ENCODE data around the gene CCDC88A.

CCDC88A gene

DNA sequence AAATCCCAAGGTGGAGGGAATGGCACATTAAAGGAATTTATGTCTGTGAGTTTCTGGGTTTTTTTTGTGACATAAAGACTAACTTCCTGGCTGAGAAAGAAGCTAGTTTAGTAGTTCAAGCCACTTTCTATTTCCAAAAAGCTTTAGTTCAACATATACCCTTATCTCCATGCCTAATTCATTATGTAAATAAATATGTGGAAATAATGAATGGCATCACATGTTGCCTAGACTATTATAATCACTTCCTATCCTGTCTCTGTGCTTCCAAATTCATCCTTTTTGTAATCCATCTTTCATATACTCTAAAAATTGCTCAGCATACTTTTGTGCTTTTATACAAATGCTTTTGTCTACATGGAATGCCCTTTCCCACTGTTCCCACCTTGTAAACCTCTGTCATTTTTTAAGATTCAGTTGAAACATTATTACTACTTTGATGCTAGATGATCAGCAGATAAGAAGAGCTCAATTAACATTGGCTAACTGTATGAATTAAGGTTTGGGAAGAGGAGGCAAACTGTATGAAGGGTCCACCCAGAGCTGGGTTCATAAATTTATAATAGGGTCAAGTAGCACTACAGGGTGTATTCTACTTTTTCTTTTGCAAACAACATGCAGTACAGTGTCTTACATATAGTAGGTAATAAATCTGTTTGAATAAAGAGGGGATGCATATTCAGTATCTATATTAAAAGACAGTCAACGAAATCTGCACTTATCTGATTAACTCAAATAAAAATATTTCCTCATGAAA is 88.9 kb downstream of the CCDC88A start:
- no peaks in the 10 kb centered on the region for H3K4me1 ChIP-seq
- no peaks in the 10 kb centered on the region for H4K20me1 ChIP-seq
- peaks cover 87% of the 10 kb centered on the region for H3K36me3 ChIP-seq
- no peak for TF ChIP-seq Cebpa-rat (IDR thresholded peaks at IDR 0.05)
- no peak overlapping the region for H3K4me3 ChIP-seq
- no peak overlapping the region for H3K4me2 ChIP-seq
- H3K9ac ChIP-seq, result no peak overlapping the region
- H3K9me3 ChIP-seq, result peaks cover 21% of the 10 kb centered on the region
- no peaks in the 10 kb centered on the region for H3K27me3 ChIP-seq
- H3K27ac ChIP-seq, result no peak overlapping the region

DNA sequence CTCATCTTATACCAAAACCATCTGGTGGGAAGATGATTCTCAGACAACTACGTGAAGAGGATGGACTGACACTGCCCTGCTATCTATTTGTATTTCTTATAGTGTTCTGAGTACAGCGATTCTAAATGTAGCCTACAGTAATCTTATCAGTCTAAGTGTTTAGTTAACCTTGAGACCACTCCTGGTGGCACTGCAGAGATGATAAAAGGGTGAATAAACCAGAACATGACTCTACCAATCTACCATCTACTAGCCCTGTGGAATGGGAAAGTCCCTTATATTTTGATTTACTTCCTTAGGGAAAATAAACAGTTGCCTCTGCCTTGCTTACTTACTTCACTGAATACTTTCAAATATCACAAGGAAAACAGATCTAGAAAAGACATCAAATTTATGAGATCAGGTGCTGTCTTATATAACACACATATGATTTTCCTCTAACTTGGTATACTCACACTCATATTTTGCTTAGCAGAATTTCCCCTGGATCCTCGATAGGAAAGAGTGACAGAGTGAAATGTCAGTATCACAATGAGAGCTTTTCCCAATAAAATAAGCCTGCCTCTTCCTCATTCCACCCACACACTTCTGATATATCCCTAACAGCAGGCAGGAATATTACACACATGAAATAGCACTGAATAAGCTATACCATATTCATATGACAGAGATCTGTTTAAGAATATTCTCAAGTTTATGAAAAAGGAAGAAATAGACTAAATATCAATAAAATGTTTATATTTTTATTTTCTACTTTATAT is 92.0 kb downstream of the CCDC88A start:
- Histone ChIP-seq H3K9ac (no peak overlapping the region), H3K27me3 (no peaks in the 10 kb centered on the region), H3K9me3 (peaks cover 21% of the 10 kb centered on the region), H3K4me3 (no peak overlapping the region), H4K20me1 (no peaks in the 10 kb centered on the region), H3K36me3 (peaks cover 83% of the 10 kb centered on the region), H3K27ac (no peak overlapping the region), H3K4me1 (no peaks in the 10 kb centered on the region), H3K4me2 (no peak overlapping the region)
- no peak for TF ChIP-seq Cebpa-rat (IDR thresholded peaks at IDR 0.05)

DNA sequence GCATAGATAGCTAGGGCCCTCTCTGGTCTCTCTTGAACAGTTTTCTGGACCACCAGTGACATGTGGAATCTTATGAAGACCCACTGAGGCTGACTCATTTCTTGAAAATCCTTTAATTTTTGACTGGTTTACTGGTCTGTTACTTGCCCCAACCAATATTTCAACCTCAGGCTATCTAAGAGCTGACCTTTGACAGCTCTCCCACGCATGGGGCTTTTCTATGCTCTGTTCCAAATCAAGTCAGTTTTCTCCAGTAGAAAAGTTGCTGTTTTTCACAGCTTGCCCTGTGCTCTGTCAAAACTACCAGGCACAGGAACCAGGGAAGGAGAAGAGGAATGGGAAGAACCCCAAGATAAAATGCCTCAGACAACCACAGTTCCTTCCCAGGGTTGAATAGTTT is 104.7 kb downstream of the CCDC88A start:
- Histone ChIP-seq H3K9me3 (no peaks in the 10 kb centered on the region), H3K9ac (no peak overlapping the region), H3K36me3 (peaks cover 83% of the 10 kb centered on the region), H3K27ac (no peak overlapping the region), H3K4me1 (no peaks in the 10 kb centered on the region), H3K4me2 (no peak overlapping the region), H4K20me1 (no peaks in the 10 kb centered on the region), H3K27me3 (no peaks in the 10 kb centered on the region), H3K4me3 (no peak overlapping the region)
- no peak for TF ChIP-seq Cebpa-rat (IDR thresholded peaks at IDR 0.05)

DNA sequence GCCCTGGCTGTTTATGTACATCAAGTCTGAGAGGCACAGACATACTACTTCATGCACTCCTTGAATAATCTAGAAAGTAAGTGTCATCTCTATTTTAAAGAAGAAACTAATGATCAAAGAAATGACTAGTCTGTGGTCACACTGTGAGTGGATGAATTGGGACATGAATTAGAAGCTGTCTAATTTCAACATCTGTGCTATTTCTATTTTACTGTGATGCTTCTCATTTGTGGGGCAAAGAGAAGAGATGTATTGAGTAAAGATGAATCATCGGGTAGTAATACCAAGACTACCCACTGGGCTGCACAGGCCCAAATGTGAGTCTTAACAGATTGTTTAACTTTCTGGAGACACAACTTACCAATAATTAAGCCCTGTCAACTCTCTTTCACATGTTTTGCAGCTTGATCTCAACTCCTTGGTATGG is 108.2 kb downstream of the CCDC88A start:
- Histone ChIP-seq H3K9me3 (no peaks in the 10 kb centered on the region), H3K4me3 (no peak overlapping the region), H3K36me3 (peaks cover 87% of the 10 kb centered on the region), H3K27me3 (no peaks in the 10 kb centered on the region), H3K4me2 (no peak overlapping the region), H3K9ac (no peak overlapping the region), H4K20me1 (no peaks in the 10 kb centered on the region), H3K27ac (no peak overlapping the region), H3K4me1 (no peaks in the 10 kb centered on the region)
- no peak for TF ChIP-seq Cebpa-rat (IDR thresholded peaks at IDR 0.05)

DNA sequence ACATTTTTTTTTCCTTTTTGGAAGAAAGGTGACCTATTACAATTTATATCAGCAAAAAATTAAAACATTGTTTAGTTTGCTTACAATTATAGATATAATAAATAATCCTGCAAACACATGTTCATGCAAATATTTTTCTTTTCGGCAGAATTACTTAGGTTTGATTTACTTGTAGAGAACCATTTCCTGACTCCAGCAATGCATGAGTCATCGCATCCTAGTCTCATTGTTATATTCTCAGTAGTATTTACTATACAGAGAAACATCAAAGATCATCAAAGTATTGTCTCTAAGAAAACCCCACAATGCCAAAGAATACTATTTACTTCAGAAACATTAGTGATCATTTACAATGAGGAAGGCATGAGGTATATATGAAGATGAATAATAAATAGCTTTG is 110.2 kb downstream of the CCDC88A start:
- H3K36me3 ChIP-seq, result peaks cover 81% of the 10 kb centered on the region
- no peak for TF ChIP-seq Cebpa-rat (IDR thresholded peaks at IDR 0.05)
- H4K20me1 ChIP-seq, result no peaks in the 10 kb centered on the region

DNA sequence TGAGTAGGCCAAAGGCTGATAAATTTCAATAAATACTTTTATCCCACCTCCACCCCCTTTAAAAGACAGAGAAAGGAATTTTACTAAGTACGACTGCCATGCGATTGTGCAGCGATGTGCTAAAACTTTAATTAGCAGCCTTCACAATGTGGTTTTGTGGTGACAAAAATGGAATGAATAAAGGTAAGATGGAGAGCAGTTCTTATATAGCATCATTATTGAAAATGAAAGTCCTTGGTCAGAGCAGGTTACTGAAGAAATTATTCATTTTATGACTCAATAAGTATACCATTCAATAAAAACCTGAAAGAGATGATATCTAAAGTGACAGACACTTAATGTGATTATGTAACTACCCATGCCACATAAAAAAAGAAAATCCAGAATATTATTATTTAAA is 117.4 kb downstream of the CCDC88A start:
- no peak overlapping the region for H3K9ac ChIP-seq
- H3K27me3 ChIP-seq, result no peaks in the 10 kb centered on the region
- H3K4me2 ChIP-seq, result no peak overlapping the region
- no peaks in the 10 kb centered on the region for H3K4me1 ChIP-seq
- H3K9me3 ChIP-seq, result no peaks in the 10 kb centered on the region
- H3K36me3 ChIP-seq, result peaks cover 73% of the 10 kb centered on the region
- no peak for TF ChIP-seq Cebpa-rat (IDR thresholded peaks at IDR 0.05)
- no peak overlapping the region for H3K27ac ChIP-seq
- H4K20me1 ChIP-seq, result no peaks in the 10 kb centered on the region
- H3K4me3 ChIP-seq, result no peak overlapping the region

More for the DNA sequence above, 110.2 kb downstream of the CCDC88A start:
- no peak overlapping the region for H3K27ac ChIP-seq
- H3K9me3 ChIP-seq, result no peaks in the 10 kb centered on the region
- H3K27me3 ChIP-seq, result no peaks in the 10 kb centered on the region
- no peaks in the 10 kb centered on the region for H3K4me1 ChIP-seq
- H3K4me3 ChIP-seq, result no peak overlapping the region
- H3K9ac ChIP-seq, result no peak overlapping the region
- H3K4me2 ChIP-seq, result no peak overlapping the region

DNA sequence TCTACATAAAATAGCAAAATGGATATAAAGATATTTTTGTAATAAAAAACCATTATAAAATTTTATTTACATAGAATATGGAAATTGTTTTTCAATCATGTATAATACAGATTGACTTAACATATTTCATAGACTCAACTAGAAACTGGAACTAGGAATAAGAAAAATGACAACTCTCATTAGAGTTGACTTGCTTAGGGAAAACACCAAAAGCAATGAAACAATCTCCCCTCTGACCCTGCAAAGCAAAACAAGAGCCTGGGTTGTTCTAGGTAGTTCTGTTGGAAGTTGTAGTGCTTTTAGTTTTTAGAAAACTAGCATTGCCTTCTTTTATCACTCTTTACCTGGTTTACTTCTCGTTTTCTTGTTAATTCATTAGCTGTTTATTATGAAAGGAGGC is 118.4 kb downstream of the CCDC88A start:
- Histone ChIP-seq H3K27ac (no peak overlapping the region), H3K4me2 (no peak overlapping the region), H3K4me3 (no peak overlapping the region), H3K9me3 (no peaks in the 10 kb centered on the region), H3K9ac (no peak overlapping the region), H3K36me3 (peaks cover 70% of the 10 kb centered on the region), H3K27me3 (no peaks in the 10 kb centered on the region), H4K20me1 (no peaks in the 10 kb centered on the region), H3K4me1 (no peaks in the 10 kb centered on the region)
- TF ChIP-seq Cebpa-rat (IDR thresholded peaks at IDR 0.05), result no peak

DNA sequence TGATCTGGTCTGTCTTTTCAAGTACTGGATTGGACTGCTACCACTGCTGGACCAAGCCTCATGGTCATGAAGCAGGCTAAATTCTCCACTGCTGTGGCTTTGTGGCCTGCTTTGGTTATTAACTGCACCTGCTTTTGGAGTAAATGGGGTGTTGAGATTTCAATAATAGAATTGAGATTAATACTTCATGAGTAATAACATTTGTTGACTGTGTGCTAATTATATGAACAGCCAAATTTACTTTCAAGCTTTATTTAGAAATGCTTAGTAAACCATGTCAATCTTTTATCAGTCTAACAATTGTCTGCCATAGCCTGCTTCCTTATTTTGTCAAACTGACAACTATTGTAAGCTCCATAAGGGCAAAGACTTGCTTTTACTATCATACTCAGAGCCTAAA is 123.3 kb downstream of the CCDC88A start:
- TF ChIP-seq Cebpa-rat (IDR thresholded peaks at IDR 0.05), result no peak
- H4K20me1 ChIP-seq, result no peaks in the 10 kb centered on the region
- no peaks in the 10 kb centered on the region for H3K27me3 ChIP-seq
- H3K4me1 ChIP-seq, result no peaks in the 10 kb centered on the region
- H3K36me3 ChIP-seq, result peaks cover 59% of the 10 kb centered on the region
- H3K9ac ChIP-seq, result no peak overlapping the region
- no peak overlapping the region for H3K4me2 ChIP-seq
- no peak overlapping the region for H3K4me3 ChIP-seq
- H3K9me3 ChIP-seq, result no peaks in the 10 kb centered on the region
- no peak overlapping the region for H3K27ac ChIP-seq

DNA sequence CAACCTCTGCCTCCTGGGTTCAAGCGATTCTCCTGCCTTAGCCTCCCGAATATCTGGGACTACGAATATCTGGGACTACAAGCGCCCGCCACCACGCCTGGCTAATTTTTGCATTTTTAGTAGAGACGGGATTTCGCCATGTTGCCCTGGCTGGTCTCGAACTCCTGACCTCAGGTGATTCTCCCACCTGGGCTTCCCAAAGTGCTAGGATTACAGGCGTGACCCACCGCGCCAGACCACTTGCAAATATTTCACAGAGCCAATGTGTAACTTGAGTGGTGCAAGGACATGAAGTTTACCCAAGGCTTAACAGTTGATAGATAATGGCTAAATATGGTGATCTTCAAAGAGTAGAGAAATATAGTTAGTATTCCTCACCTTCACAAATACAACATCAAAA is 136.6 kb downstream of the CCDC88A start:
- peak overlapping the region; percentile 82 for H3K4me2 ChIP-seq
- no peak overlapping the region for H3K9ac ChIP-seq
- H3K4me1 ChIP-seq, result peaks cover 19% of the 10 kb centered on the region

More for the DNA sequence above, 136.6 kb downstream of the CCDC88A start:
- Histone ChIP-seq H3K27me3 (no peaks in the 10 kb centered on the region), H4K20me1 (no peaks in the 10 kb centered on the region), H3K9me3 (no peaks in the 10 kb centered on the region), H3K4me3 (peak overlapping the region; percentile 78; the same call in 1 of the 2 replicates), H3K27ac (no peak overlapping the region), H3K36me3 (peaks cover 13% of the 10 kb centered on the region)
- TF ChIP-seq Cebpa-rat (IDR thresholded peaks at IDR 0.05), result no peak

Data from BLaER1 (cell line).